Osteoblast (primary cell): ENCODE data around the gene HS6ST3. TPM values are rescaled to one million over a fixed set of nuclear protein-coding genes. Genes with fewer than 3 reads are reported as not detected.

ENCODE experiments used
- DNase-seq: peaks from one replicate; pipeline ENCODE4 v3.0.0; 2011; ENCODE audit warnings: low spot score, mixed read lengths; ENCODE audit not compliant: insufficient read length; ENCODE audit errors: missing footprints
- H2AFZ ChIP-seq: 2 replicates; pipeline ENCODE4 v1.6.0; 2011; ENCODE audit warnings: mild to moderate bottlenecking, low read length
- H3K27ac ChIP-seq: 2 replicates; pipeline ENCODE4 v1.5.1; 2011; ENCODE audit warnings: mild to moderate bottlenecking, low read depth, low read length, moderate library complexity
- H3K27me3 ChIP-seq: 2 replicates; pipeline ENCODE4 v1.6.0; 2012; ENCODE audit warnings: mild to moderate bottlenecking, control low read depth, inconsistent platforms, low read length, moderate library complexity; ENCODE audit not compliant: insufficient read depth
- H3K36me3 ChIP-seq: 2 replicates; pipeline ENCODE4 v1.5.1; 2011; ENCODE audit warnings: mild to moderate bottlenecking, low read length, control low read depth, moderate library complexity; ENCODE audit not compliant: insufficient read depth
- H3K4me1 ChIP-seq: 2 replicates; pipeline ENCODE4 v1.5.1; 2011; ENCODE audit warnings: mild to moderate bottlenecking, low read length, control low read depth, moderate library complexity; ENCODE audit not compliant: insufficient read depth
- H3K4me2 ChIP-seq: 2 replicates; pipeline ENCODE4 v1.6.0; 2011; ENCODE audit warnings: mild to moderate bottlenecking, low read length; ENCODE audit not compliant: insufficient read depth
- H3K4me3 ChIP-seq: fragments of 200-600 bp; sonication (generic); 3 replicates; pipeline ENCODE4 v1.5.1; 2012; ENCODE audit warnings: mild to moderate bottlenecking, low read length, inconsistent platforms; ENCODE audit not compliant: insufficient read depth
- H3K79me2 ChIP-seq: 2 replicates; pipeline ENCODE4 v1.6.0; 2012; ENCODE audit warnings: mild to moderate bottlenecking, low read length, control low read depth, inconsistent platforms; ENCODE audit not compliant: insufficient read depth
- H3K9me3 ChIP-seq: 2 replicates; pipeline ENCODE4 v1.5.1; 2011; ENCODE audit warnings: low read depth, low read length, control low read depth
- H4K20me1 ChIP-seq: 2 replicates; pipeline ENCODE4 v1.6.0; 2012; ENCODE audit warnings: mild to moderate bottlenecking, low read length, control low read depth; ENCODE audit not compliant: insufficient read depth
- total RNA-seq: library from RNA; depleted of rRNA; stranded (reverse); fragments of >200 nt; gene quantifications from 2 replicates; pipeline ENCODE4 v1.2.3, GENCODE V29; 2012
- TF ChIP-seq, protein P1 (sequence below): IDR thresholded peaks from 2 replicates; pipeline ENCODE4 v1.5.1; 2011; ENCODE audit warnings: mild to moderate bottlenecking, low read depth, low read length, moderate library complexity; ENCODE audit errors: extremely low read depth

HS6ST3 gene
- total RNA-seq, 1 donor, result not detected

DNA sequence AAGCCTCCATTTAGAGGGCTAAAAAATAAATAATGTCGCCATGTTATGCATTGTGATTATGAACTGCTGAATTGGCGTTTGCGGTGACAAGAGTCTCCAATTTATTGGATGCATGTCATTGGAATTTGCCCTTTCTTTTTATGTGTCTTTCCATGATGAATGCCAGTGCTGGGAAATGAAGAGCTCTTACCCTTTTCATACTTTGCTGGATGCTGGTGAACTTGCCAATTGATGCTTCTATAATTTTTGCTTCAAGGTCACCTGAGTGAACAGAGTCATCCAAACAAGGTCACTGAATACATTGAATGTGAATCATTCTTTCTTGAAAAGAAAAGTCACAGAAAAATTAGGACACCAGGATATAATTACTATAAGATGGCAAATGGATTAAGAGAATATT, 556.2 kb downstream of the HS6ST3 start:
- Histone ChIP-seq H3K4me2 (no peak overlapping the region), H3K4me3 (no peak overlapping the region), H3K27ac (no peak overlapping the region), H3K9me3 (peaks cover 7% of the 10 kb centered on the region), H3K79me2 (no peaks in the 10 kb centered on the region), H3K4me1 (no peaks in the 10 kb centered on the region), H3K27me3 (no peaks in the 10 kb centered on the region), H3K36me3 (no peaks in the 10 kb centered on the region), H2AFZ (no peak overlapping the region), H4K20me1 (no peaks in the 10 kb centered on the region)
- no peak for DNase-seq
- TF ChIP-seq, protein P1, sequence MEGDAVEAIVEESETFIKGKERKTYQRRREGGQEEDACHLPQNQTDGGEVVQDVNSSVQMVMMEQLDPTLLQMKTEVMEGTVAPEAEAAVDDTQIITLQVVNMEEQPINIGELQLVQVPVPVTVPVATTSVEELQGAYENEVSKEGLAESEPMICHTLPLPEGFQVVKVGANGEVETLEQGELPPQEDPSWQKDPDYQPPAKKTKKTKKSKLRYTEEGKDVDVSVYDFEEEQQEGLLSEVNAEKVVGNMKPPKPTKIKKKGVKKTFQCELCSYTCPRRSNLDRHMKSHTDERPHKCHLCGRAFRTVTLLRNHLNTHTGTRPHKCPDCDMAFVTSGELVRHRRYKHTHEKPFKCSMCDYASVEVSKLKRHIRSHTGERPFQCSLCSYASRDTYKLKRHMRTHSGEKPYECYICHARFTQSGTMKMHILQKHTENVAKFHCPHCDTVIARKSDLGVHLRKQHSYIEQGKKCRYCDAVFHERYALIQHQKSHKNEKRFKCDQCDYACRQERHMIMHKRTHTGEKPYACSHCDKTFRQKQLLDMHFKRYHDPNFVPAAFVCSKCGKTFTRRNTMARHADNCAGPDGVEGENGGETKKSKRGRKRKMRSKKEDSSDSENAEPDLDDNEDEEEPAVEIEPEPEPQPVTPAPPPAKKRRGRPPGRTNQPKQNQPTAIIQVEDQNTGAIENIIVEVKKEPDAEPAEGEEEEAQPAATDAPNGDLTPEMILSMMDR, result no peak

DNA sequence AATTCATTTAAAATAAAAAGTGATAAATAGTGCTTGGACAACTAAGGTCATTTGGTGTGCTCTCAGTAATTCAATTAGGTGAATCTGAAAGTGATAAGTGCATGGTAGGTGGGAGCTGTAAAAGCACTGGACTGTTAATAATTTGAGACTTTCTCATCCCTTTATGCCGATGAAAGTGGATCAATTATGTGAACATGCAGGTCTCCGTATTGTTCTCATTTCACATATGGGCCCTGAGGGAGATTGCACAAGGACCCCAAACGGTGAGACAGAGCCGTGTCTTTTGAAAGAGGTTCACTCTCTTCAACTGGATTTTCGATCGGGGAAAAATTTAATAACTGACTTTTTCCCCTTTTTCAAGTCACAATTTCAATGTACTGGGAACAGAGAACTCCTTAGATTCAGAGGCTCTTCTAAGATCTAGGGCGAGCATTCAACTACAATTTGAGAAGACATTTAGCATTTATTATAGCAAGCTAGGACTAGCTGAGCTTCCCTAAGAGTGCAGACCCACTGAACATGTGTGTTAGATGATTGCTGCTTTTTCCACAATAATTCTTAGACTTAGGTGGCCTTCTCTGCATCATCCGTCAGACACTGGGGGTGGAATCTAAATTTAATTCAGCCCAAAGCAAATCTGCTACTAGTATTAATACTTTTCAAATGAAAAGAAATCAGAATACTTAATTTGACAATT, 556.8 kb downstream of the HS6ST3 start:
- Histone ChIP-seq H3K79me2 (no peaks in the 10 kb centered on the region), H3K27ac (no peak overlapping the region), H3K9me3 (peaks cover 7% of the 10 kb centered on the region), H2AFZ (no peak overlapping the region), H3K36me3 (no peaks in the 10 kb centered on the region), H3K27me3 (no peaks in the 10 kb centered on the region), H3K4me1 (no peaks in the 10 kb centered on the region), H4K20me1 (no peaks in the 10 kb centered on the region), H3K4me3 (no peak overlapping the region), H3K4me2 (no peak overlapping the region)
- TF ChIP-seq, protein P1, result no peak
- no peak for DNase-seq

DNA sequence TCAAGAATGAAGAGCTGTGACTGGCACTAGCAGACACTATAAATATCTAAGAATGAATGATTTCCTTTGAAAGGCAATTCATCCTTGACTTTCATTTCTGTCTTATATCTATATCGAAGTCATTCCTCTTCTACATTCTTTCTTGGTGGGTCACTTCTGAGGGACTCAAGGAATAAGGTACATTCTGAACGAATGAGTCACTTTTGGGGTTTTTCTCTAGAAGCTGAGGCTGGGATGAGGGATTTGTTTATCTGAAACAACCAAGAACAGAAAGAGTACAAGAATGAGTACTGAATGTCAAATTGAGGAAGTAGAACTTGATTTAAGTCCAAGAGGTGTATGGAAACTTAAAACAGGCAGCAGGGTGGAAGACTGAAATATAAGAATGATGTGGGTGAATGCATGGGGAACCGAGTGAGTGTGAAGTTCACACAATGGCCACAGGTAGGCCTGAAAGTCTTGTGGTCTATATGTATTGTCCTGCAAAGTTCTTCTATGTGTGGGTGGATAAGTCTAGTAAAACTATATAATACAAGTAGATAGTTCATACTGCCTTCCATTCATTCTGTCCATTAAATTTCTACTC, 560.5 kb downstream of the HS6ST3 start:
- no peaks in the 10 kb centered on the region for H3K79me2 ChIP-seq
- H4K20me1 ChIP-seq, result no peaks in the 10 kb centered on the region
- no peak overlapping the region for H3K4me3 ChIP-seq
- H3K4me2 ChIP-seq, result no peak overlapping the region
- no peak overlapping the region for H2AFZ ChIP-seq
- TF ChIP-seq, protein P1, result no peak
- H3K27me3 ChIP-seq, result no peaks in the 10 kb centered on the region
- no peak for DNase-seq
- peaks cover 2% of the 10 kb centered on the region for H3K9me3 ChIP-seq
- no peak overlapping the region for H3K27ac ChIP-seq
- H3K4me1 ChIP-seq, result no peaks in the 10 kb centered on the region
- no peaks in the 10 kb centered on the region for H3K36me3 ChIP-seq

DNA sequence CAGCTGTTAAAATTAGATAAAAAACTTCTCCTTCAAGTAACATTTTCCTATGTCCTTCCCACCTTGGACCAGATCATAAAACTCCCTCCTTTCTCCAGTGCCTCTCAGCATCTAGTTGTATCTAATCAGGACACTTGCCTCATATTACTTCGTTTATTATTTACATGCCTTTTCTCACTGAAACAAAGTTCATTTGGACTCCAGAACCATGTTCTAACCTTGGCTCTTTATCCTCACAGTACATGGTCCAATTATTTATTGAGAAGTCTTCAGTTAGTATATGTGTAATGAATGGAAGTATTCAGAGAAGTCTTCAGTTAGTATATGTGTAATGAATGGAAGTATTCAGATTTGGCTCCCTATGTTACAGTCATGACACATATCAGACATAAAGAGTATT, 561.7 kb downstream of the HS6ST3 start:
- TF ChIP-seq, protein P1, result no peak
- Histone ChIP-seq H2AFZ (no peak overlapping the region), H3K27me3 (no peaks in the 10 kb centered on the region), H3K4me3 (no peak overlapping the region), H3K36me3 (no peaks in the 10 kb centered on the region), H3K27ac (no peak overlapping the region), H3K4me2 (no peak overlapping the region), H3K79me2 (no peaks in the 10 kb centered on the region), H3K9me3 (no peaks in the 10 kb centered on the region), H3K4me1 (no peaks in the 10 kb centered on the region), H4K20me1 (no peaks in the 10 kb centered on the region)
- no peak for DNase-seq
